SK-N-SH (cell line): ENCODE measurements around the gene CPED1. TPM values are rescaled to one million over a fixed set of nuclear protein-coding genes. Genes with fewer than 3 reads are reported as not detected.

ENCODE experiments used
- CTCF ChIA-PET: fragments of 300-600, 350-600 bp; formaldehyde crosslinking; extraction: SDS; loops from one replicate; lab custom pipeline; 2021; lab: Yijun Ruan, JAX
- POLR2A ChIA-PET: fragments of 350-600 bp; sonication (Branson Sonifier 250); formaldehyde crosslinking; extraction: SDS; loops from one replicate; lab custom pipeline; 2020; ENCODE audit warnings: antibody characterized with exemption, inconsistent platforms; lab: Yijun Ruan, JAX
- DNase-seq: peaks from one replicate; pipeline ENCODE4 v3.0.0; 2012
- H2AFZ ChIP-seq: fragments of 200-600 bp; sonication (generic); 2 replicates; pipeline ENCODE4 v1.8.1; 2016; ENCODE audit warnings: antibody characterized with exemption, mild to moderate bottlenecking, low read depth
- H3F3A ChIP-seq: fragments of 200-600 bp; sonication (generic); replicated peaks from 2 replicates; pipeline ENCODE3; 2016; ENCODE audit warnings: antibody characterized with exemption, mild to moderate bottlenecking; ENCODE audit not compliant: insufficient read depth
- H3K27ac ChIP-seq, 2 experiments: fragments of 200-500 bp in 1 of 2; fragments of 200-600 bp in 1 of 2; sonication (Bioruptor generic) in 1 of 2; sonication (generic), shearing (Covaris generic) in 1 of 2; 2 replicates each; pipeline versions ENCODE4 v1.5.1 to v1.6.1; 2014 to 2016; ENCODE audit warnings: low read depth in 2 of 2, inconsistent platforms in 1 of 2, low read length in 1 of 2, mild to moderate bottlenecking in 1 of 2, mixed read lengths in 1 of 2
- H3K27me3 ChIP-seq: fragments of 200-600 bp; sonication (generic), shearing (Covaris generic); 2 replicates; pipeline ENCODE4 v1.6.1; 2016; ENCODE audit warnings: mixed run types; ENCODE audit not compliant: insufficient read depth
- H3K36me3 ChIP-seq, 2 experiments: fragments of 200-500 bp in 1 of 2; fragments of 200-600 bp in 1 of 2; sonication (Bioruptor generic) in 1 of 2; sonication (generic) in 1 of 2; replicated peaks in 1 of 2; 2 replicates each; pipeline versions ENCODE3 to v1.5.1; 2014 to 2016; ENCODE audit warnings: low read length in 1 of 2, mild to moderate bottlenecking in 1 of 2; ENCODE audit not compliant: insufficient read depth in 2 of 2, control insufficient read depth in 1 of 2
- H3K4me1 ChIP-seq, 2 experiments: fragments of 200-500 bp in 1 of 2; fragments of 200-600 bp in 1 of 2; sonication (Bioruptor generic) in 1 of 2; sonication (generic), shearing (Covaris generic) in 1 of 2; 2 replicates each; pipeline versions ENCODE4 v1.5.1 to v1.6.1; 2014 to 2016; ENCODE audit warnings: low read depth in 1 of 2, low read length in 1 of 2, mixed run types in 1 of 2; ENCODE audit not compliant: insufficient read depth in 2 of 2, control insufficient read depth in 1 of 2
- H3K4me2 ChIP-seq: fragments of 200-600 bp; sonication (generic), shearing (Covaris generic); 2 replicates; pipeline ENCODE4 v1.6.1; 2017; ENCODE audit warnings: mixed run types
- H3K4me3 ChIP-seq, 2 experiments: fragments of 200-500 bp in 1 of 2; fragments of 200-600 bp in 1 of 2; sonication (Bioruptor generic) in 1 of 2; sonication (generic), shearing (Covaris generic) in 1 of 2; 2 replicates each; pipeline versions ENCODE4 v1.5.1 to v1.8.1; 2014 to 2016; ENCODE audit warnings: low read depth in 2 of 2, inconsistent platforms in 1 of 2, low read length in 1 of 2, mild to moderate bottlenecking in 1 of 2, mixed read lengths in 1 of 2, moderate library complexity in 1 of 2
- H3K79me2 ChIP-seq: fragments of 200-600 bp; sonication (generic); 2 replicates; pipeline ENCODE4 v1.8.1; 2017; ENCODE audit warnings: mild to moderate bottlenecking; ENCODE audit not compliant: insufficient read depth
- H3K9ac ChIP-seq: fragments of 200-600 bp; sonication (generic); 2 replicates; pipeline ENCODE4 v1.6.1; 2017; ENCODE audit warnings: mixed run types
- H3K9me2 ChIP-seq: fragments of 200-600 bp; sonication (generic); 2 replicates; pipeline ENCODE4 v1.6.1; 2017; ENCODE audit warnings: mixed run types
- H3K9me3 ChIP-seq: fragments of 200-600 bp; sonication (generic); 2 replicates; pipeline ENCODE4 v1.6.1; 2017; ENCODE audit warnings: mixed run types, mild to moderate bottlenecking, moderate library complexity
- H4K20me1 ChIP-seq: fragments of 200-600 bp; sonication (generic); 2 replicates; pipeline ENCODE4 v1.6.1; 2017; ENCODE audit warnings: mild to moderate bottlenecking, mixed run types; ENCODE audit not compliant: insufficient read depth
- CHD2 ChIP-seq: fragments of 150-350 bp; IDR thresholded peaks from 2 replicates; pipeline ENCODE4 v1.6.1; 2018; ENCODE audit warnings: low read length; ENCODE audit not compliant: partially characterized antibody
- ELF1 ChIP-seq: IDR thresholded peaks from 2 replicates; pipeline ENCODE4 v1.4.0; 2012
- EP300 ChIP-seq, 2 experiments: IDR thresholded peaks; 2 replicates each; pipeline versions ENCODE4 v1.4.0 to v1.6.1; 2012; ENCODE audit warnings: borderline replicate concordance in 1 of 2, low read depth in 1 of 2, low read length in 1 of 2
- GABPA ChIP-seq: IDR thresholded peaks from 2 replicates; pipeline ENCODE4 v1.4.0; 2012; ENCODE audit warnings: low read depth, mild to moderate bottlenecking
- GATA2 ChIP-seq: sonication (generic); formaldehyde crosslinking; IDR thresholded peaks from 2 replicates; pipeline ENCODE4 v1.5.0; 2020; ENCODE audit warnings: mild to moderate bottlenecking, missing genetic modification reagents
- MXI1 ChIP-seq: IDR thresholded peaks from 2 replicates; pipeline ENCODE4 v1.6.1; 2012; ENCODE audit warnings: mild to moderate bottlenecking, low read depth, low read length, improper control_type of control experiment
- NFIC ChIP-seq: IDR thresholded peaks from 2 replicates; pipeline ENCODE4 v1.4.0; 2012; ENCODE audit warnings: borderline replicate concordance
- NRF1 ChIP-seq: IDR thresholded peaks from 2 replicates; pipeline ENCODE4 v1.6.1; 2012; ENCODE audit warnings: low read depth, mild to moderate bottlenecking, low read length
- RCOR1 ChIP-seq: fragments of 150-350 bp; IDR thresholded peaks from 2 replicates; pipeline ENCODE4 v1.6.1; 2017; ENCODE audit warnings: antibody characterized with exemption, low read length
- REST ChIP-seq: IDR thresholded peaks from 2 replicates; pipeline ENCODE4 v1.6.1; 2012; ENCODE audit warnings: mild to moderate bottlenecking, low read depth, low read length, moderate library complexity
- SIN3A ChIP-seq: IDR thresholded peaks from 2 replicates; pipeline ENCODE4 v1.6.1; 2012; ENCODE audit warnings: low read depth, mild to moderate bottlenecking, low read length, moderate library complexity, borderline replicate concordance
- TAF1 ChIP-seq: IDR thresholded peaks from 2 replicates; pipeline ENCODE4 v1.6.1; 2012; ENCODE audit warnings: low read depth, mild to moderate bottlenecking, low read length, moderate library complexity, borderline replicate concordance
- TEAD4 ChIP-seq: IDR thresholded peaks from 2 replicates; pipeline ENCODE4 v1.4.0; 2012; ENCODE audit warnings: mild to moderate bottlenecking, borderline replicate concordance; ENCODE audit not compliant: insufficient read depth
- WGBS: methylation state at CpG from one replicate; pipeline ENCODE4 v1.1.6; 2017; ENCODE audit warnings: low lambda C conversion rate; 5-methylcytosine and 5-hydroxymethylcytosine counted together
- polyA plus RNA-seq, 3 experiments: library from polyadenylated mRNA; depleted of rRNA; stranded (reverse); fragments of >200 nt; gene quantifications; 2 replicates each; pipeline ENCODE4 v1.2.3, GENCODE V29; 2012

Gene CPED1
- polyA plus RNA-seq, 1 of the 3 experiments (the other 2 are of a cell fraction): 4.4 TPM

GRCh38 chr7:121294448-121294992 lies 306.0 kb downstream of the CPED1 start:
- CTCF ChIA-PET: no interaction called here
- Histone ChIP-seq H3F3A (no peaks in the 10 kb centered on the region), H3K9ac (no peak overlapping the region)

GRCh38 chr7:121297843-121298242 lies 309.3 kb downstream of the CPED1 start:
- H3K4me1 ChIP-seq: peaks cover 0 to 33% of the 10 kb centered on the region in 2 experiments; a peak in 2 of 4 replicates
- CTCF ChIA-PET: interaction anchor here (1.0 kb wide), 1 partner anchor 32 kb away, joined by 3 read pairs; no protein-coding TSS in a partner anchor
- H3K4me3 ChIP-seq: no peak overlapping the region
- H3K79me2 ChIP-seq: no peaks in the 10 kb centered on the region
- peak overlapping the region; percentile 18; the same call in 1 of the 2 replicates for H2AFZ ChIP-seq
- peak overlapping the region in 1 of 2 experiments; percentile 81; a peak in 2 of 4 replicates for H3K27ac ChIP-seq
- no peaks in the 10 kb centered on the region for H3K36me3 ChIP-seq
- no peaks in the 10 kb centered on the region for H3K9me3 ChIP-seq
- POLR2A ChIA-PET: no interaction called here
- H3K27me3 ChIP-seq: no peaks in the 10 kb centered on the region
- WGBS: 69% methylated on average over 2 of the region's 2 CpGs
- no peak overlapping the region for H3K9ac ChIP-seq
- DNase-seq: peak; percentile 30
- H3K9me2 ChIP-seq: no peaks in the 10 kb centered on the region
- H3K4me2 ChIP-seq: no peak overlapping the region
- H4K20me1 ChIP-seq: no peaks in the 10 kb centered on the region
- no peaks in the 10 kb centered on the region for H3F3A ChIP-seq
- peak; percentile 17 for TF ChIP-seq CHD2
- no peak for TF ChIP-seq TEAD4
- peak; percentile 68 for TF ChIP-seq GATA2 (CRISPR knock-in tag)
- 0 out of 2 replicates have a peak, but pooled peaks have one; percentile 19 for TF ChIP-seq RCOR1
- TF ChIP-seq GABPA: no peak
- TF ChIP-seq MXI1: no peak; the same call in 1 of the 2 replicates
- TF ChIP-seq REST: no peak
- no peak for TF ChIP-seq TAF1
- peak in 1 of 2 experiments; percentile 28; a peak in 1 of 4 replicates for TF ChIP-seq EP300 (IDR thresholded peaks at IDR 0.05; ENCODE audit: borderline replicate concordance in 1 of 2, low read depth in 1 of 2, low read length in 1 of 2)

More at GRCh38 chr7:121294448-121294992, 306.0 kb downstream of the CPED1 start:
- Histone ChIP-seq H3K27ac (no peak overlapping the region), H3K36me3 (no peaks in the 10 kb centered on the region), H3K27me3 (no peaks in the 10 kb centered on the region), H3K9me2 (no peaks in the 10 kb centered on the region), H3K9me3 (no peaks in the 10 kb centered on the region), H2AFZ (no peak overlapping the region), H3K4me2 (no peak overlapping the region), H4K20me1 (no peaks in the 10 kb centered on the region), H3K79me2 (no peaks in the 10 kb centered on the region), H3K4me3 (no peak overlapping the region), H3K4me1 (peaks cover 0 to 20% of the 10 kb centered on the region in 2 experiments; a peak in 2 of 4 replicates)
- no peak for DNase-seq
- TF ChIP-seq REST: no peak
- TF ChIP-seq ELF1: no peak
- no peak for TF ChIP-seq TEAD4
- no peak for TF ChIP-seq SIN3A
- TF ChIP-seq CHD2: no peak
- no peak for TF ChIP-seq NFIC
- TF ChIP-seq NRF1: no peak
- 54% methylated on average over 2 of the region's 2 CpGs for whole genome bisulfite sequencing
- POLR2A ChIA-PET: no interaction called here
